HEK293 (cell line): Measurements from ENCODE around the gene ARMC7.

ENCODE experiments used
- CTCF ChIA-PET: fragments of 350-600 bp; formaldehyde crosslinking; extraction: SDS; loops from one replicate; lab custom pipeline; 2021; ENCODE audit warnings: antibody characterized with exemption; lab: Yijun Ruan, JAX
- POLR2A ChIA-PET: fragments of 300-600 bp; formaldehyde crosslinking; extraction: SDS; loops from one replicate; lab custom pipeline; 2020; ENCODE audit warnings: antibody characterized with exemption, inconsistent platforms; lab: Yijun Ruan, JAX
- H3K27ac ChIP-seq: fragments of 200-500 bp; sonication (Bioruptor generic); 2 replicates; pipeline ENCODE4 v1.5.1; 2014; ENCODE audit warnings: low read depth, low read length, control low read depth, inconsistent platforms; ENCODE audit errors: extremely low read depth
- H3K36me3 ChIP-seq, 2 experiments: fragments of 200-500 bp in 1 of 2; sonication (Bioruptor generic) in 1 of 2; 1 replicate in 1 of 2; 2 replicates in 1 of 2; pipeline ENCODE4 v1.5.1; 2014 to 2017; ENCODE audit warnings: inconsistent platforms in 2 of 2, low read length in 2 of 2; ENCODE audit not compliant: control insufficient read depth in 2 of 2, insufficient read depth in 1 of 2
- H3K4me1 ChIP-seq: fragments of 200-500 bp; sonication (Bioruptor generic); 2 replicates; pipeline ENCODE4 v1.5.1; 2014; ENCODE audit warnings: mild to moderate bottlenecking, low read length, inconsistent platforms; ENCODE audit not compliant: control insufficient read depth, insufficient read depth
- H3K4me3 ChIP-seq: 2 replicates; pipeline ENCODE4 v1.5.1; 2011; ENCODE audit warnings: low read depth, mild to moderate bottlenecking, control low read depth, low read length, moderate library complexity
- H3K9me3 ChIP-seq: fragments of 200-500 bp; sonication (Bioruptor generic); 2 replicates; pipeline ENCODE4 v1.5.1; 2014; ENCODE audit warnings: low read depth, low read length, inconsistent platforms; ENCODE audit not compliant: control insufficient read depth, insufficient read depth
- GLIS1 ChIP-seq: fragments of 450-650 bp; formaldehyde crosslinking; IDR thresholded peaks from 2 replicates; pipeline ENCODE4 v1.5.1; 2016; ENCODE audit warnings: missing biosample characterization, missing genetic modification characterization
- KLF16 ChIP-seq: fragments of 450-650 bp; formaldehyde crosslinking; IDR thresholded peaks from 2 replicates; pipeline ENCODE4 v1.5.1; 2017; ENCODE audit warnings: missing biosample characterization, missing genetic modification characterization
- SCRT2 ChIP-seq: fragments of 450-650 bp; formaldehyde crosslinking; IDR thresholded peaks from 2 replicates; pipeline ENCODE4 v1.5.1; 2016; ENCODE audit warnings: missing biosample characterization, missing genetic modification characterization
- SP2 ChIP-seq: fragments of 450-650 bp; formaldehyde crosslinking; IDR thresholded peaks from 2 replicates; pipeline ENCODE4 v1.5.1; 2016; ENCODE audit warnings: missing biosample characterization, missing genetic modification characterization
- SP3 ChIP-seq: fragments of 450-650 bp; formaldehyde crosslinking; IDR thresholded peaks from 2 replicates; pipeline ENCODE4 v1.5.1; 2016; ENCODE audit warnings: missing biosample characterization, missing genetic modification characterization
- TCF7L2 ChIP-seq: IDR thresholded peaks from 2 replicates; pipeline ENCODE4 v1.6.1; 2011; ENCODE audit warnings: low read depth, mild to moderate bottlenecking, inconsistent platforms, low read length, moderate library complexity, borderline replicate concordance
- YY2 ChIP-seq: fragments of 450-650 bp; formaldehyde crosslinking; IDR thresholded peaks from 2 replicates; pipeline ENCODE4 v1.5.1; 2016; ENCODE audit warnings: missing biosample characterization, missing genetic modification characterization
- ZFP3 ChIP-seq: fragments of 450-650 bp; formaldehyde crosslinking; IDR thresholded peaks from 2 replicates; pipeline ENCODE4 v1.5.1; 2016; ENCODE audit warnings: low read depth, missing biosample characterization, missing genetic modification characterization
- ZFP41 ChIP-seq: fragments of 450-650 bp; formaldehyde crosslinking; IDR thresholded peaks from 2 replicates; pipeline ENCODE4 v1.5.1; 2016; ENCODE audit warnings: missing biosample characterization, missing genetic modification characterization, borderline replicate concordance
- ZNF114 ChIP-seq: fragments of 450-650 bp; formaldehyde crosslinking; IDR thresholded peaks from 2 replicates; pipeline ENCODE4 v1.5.0; 2017; ENCODE audit warnings: missing biosample characterization, missing genetic modification characterization
- ZNF202 ChIP-seq: fragments of 450-650 bp; formaldehyde crosslinking; IDR thresholded peaks from 2 replicates; pipeline ENCODE4 v1.5.1; 2016; ENCODE audit warnings: missing biosample characterization, missing genetic modification characterization, borderline replicate concordance
- ZNF302 ChIP-seq: fragments of 450-650 bp; formaldehyde crosslinking; IDR thresholded peaks from 2 replicates; pipeline ENCODE4 v1.5.1; 2016; ENCODE audit warnings: missing biosample characterization, missing genetic modification characterization, low read depth
- ZNF324 ChIP-seq: fragments of 450-650 bp; formaldehyde crosslinking; IDR thresholded peaks from 2 replicates; pipeline ENCODE4 v1.5.1; 2016; ENCODE audit warnings: missing biosample characterization, missing genetic modification characterization
- ZNF544 ChIP-seq: fragments of 450-650 bp; formaldehyde crosslinking; IDR thresholded peaks from 2 replicates; pipeline ENCODE4 v1.5.0; 2017; ENCODE audit warnings: missing biosample characterization, missing genetic modification characterization
- ZNF791 ChIP-seq: fragments of 450-650 bp; formaldehyde crosslinking; IDR thresholded peaks from 2 replicates; pipeline ENCODE4 v1.5.1; 2016; ENCODE audit warnings: missing biosample characterization, missing genetic modification characterization
- ZSCAN23 ChIP-seq: fragments of 450-650 bp; formaldehyde crosslinking; IDR thresholded peaks from 2 replicates; pipeline ENCODE4 v1.5.1; 2016; ENCODE audit warnings: missing biosample characterization, missing genetic modification characterization
- TF ChIP-seq, protein P1 (sequence below): fragments of 450-650 bp; formaldehyde crosslinking; IDR thresholded peaks from 2 replicates; pipeline ENCODE4 v1.5.1; 2016; ENCODE audit warnings: missing biosample characterization, missing genetic modification characterization
- TF ChIP-seq, protein P2 (sequence below): fragments of 450-650 bp; formaldehyde crosslinking; IDR thresholded peaks from 2 replicates; pipeline ENCODE4 v1.5.1; 2017; ENCODE audit warnings: missing biosample characterization, missing genetic modification characterization
- TF ChIP-seq, protein P3 (sequence below): fragments of 450-650 bp; formaldehyde crosslinking; IDR thresholded peaks from 2 replicates; pipeline ENCODE4 v1.5.1; 2017; ENCODE audit warnings: missing biosample characterization, missing genetic modification characterization
- TF ChIP-seq, protein P4 (sequence below): fragments of 450-650 bp; formaldehyde crosslinking; IDR thresholded peaks from 2 replicates; pipeline ENCODE4 v1.5.1; 2016; ENCODE audit warnings: missing biosample characterization, missing genetic modification characterization, borderline replicate concordance
- TF ChIP-seq, protein P5 (sequence below): fragments of 450-650 bp; formaldehyde crosslinking; IDR thresholded peaks from 2 replicates; pipeline ENCODE4 v1.5.1; 2017; ENCODE audit warnings: missing biosample characterization, mild to moderate bottlenecking, missing genetic modification characterization, moderate library complexity

Gene ARMC7

DNA sequence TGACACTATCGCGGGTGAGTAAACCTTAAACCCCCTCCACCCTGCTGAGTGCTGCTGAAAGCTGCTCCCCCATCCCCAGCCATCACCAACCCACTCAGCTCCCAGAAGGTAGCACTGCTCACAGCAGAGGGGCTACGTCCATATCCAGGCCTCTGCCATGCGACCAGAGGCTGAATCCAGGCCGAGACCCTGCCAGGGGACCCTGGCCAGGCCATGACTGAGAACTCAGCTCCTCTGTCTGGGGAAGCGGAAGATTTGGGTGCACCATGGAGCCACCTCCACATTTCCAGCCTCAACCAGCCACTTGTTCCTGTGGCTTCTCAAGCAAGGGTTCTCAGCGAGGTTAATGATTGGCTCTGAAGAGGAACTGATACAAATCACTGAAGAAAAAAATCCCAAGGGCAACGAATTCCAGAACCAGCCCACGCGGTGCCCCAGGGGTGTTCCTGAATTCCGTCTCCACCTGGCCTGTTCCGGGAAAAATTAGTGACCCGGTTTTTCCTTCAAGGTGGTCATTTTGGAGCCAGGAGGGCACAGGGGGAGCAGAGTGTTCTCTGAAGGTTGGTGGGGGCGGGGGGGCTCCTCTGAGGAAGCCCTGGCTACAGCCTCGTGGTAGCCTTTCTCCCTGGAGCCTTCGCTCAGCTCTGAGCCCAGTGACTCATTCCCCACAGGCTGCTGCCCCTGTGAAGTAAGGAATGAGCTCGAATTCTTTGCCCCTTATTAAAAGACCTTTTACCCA, 31.3 kb upstream of the ARMC7 start (continued):
- TF ChIP-seq, protein P1, sequence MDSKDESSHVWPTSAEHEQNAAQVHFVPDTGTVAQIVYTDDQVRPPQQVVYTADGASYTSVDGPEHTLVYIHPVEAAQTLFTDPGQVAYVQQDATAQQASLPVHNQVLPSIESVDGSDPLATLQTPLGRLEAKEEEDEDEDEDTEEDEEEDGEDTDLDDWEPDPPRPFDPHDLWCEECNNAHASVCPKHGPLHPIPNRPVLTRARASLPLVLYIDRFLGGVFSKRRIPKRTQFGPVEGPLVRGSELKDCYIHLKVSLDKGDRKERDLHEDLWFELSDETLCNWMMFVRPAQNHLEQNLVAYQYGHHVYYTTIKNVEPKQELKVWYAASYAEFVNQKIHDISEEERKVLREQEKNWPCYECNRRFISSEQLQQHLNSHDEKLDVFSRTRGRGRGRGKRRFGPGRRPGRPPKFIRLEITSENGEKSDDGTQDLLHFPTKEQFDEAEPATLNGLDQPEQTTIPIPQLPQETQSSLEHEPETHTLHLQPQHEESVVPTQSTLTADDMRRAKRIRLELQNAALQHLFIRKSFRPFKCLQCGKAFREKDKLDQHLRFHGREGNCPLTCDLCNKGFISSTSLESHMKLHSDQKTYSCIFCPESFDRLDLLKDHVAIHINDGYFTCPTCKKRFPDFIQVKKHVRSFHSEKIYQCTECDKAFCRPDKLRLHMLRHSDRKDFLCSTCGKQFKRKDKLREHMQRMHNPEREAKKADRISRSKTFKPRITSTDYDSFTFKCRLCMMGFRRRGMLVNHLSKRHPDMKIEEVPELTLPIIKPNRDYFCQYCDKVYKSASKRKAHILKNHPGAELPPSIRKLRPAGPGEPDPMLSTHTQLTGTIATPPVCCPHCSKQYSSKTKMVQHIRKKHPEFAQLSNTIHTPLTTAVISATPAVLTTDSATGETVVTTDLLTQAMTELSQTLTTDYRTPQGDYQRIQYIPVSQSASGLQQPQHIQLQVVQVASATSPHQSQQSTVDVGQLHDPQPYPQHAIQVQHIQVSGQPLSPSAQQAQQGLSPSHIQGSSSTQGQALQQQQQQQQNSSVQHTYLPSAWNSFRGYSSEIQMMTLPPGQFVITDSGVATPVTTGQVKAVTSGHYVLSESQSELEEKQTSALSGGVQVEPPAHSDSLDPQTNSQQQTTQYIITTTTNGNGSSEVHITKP (tag by site-specific recombination), result peak; percentile 24; the same call in 1 of the 2 replicates
- TF ChIP-seq, all 188 proteins: peak for 5

DNA sequence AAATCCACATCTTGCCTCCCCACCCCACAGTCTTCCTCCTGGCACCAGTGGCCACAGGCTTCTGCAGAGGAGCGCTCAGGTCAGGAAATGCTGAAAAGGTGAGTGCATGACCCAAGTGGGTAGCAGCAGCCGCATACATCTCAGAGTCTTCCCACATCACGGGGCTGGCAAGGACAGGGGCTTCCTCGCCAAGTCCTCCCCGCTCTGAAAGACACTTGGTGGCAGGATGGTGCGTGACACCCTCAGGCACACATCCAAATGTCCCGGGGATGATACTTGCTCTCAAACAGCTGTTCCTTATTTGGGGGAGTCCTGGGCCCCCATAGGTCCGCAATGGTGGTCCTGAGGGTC, 30.8 kb upstream of the ARMC7 start:
- TF ChIP-seq ZSCAN23 (tag by site-specific recombination) (no peak), SP3 (tag by site-specific recombination) (no peak), ZNF302 (tag by site-specific recombination) (no peak), ZNF791 (tag by site-specific recombination) (no peak), ZNF202 (tag by site-specific recombination) (no peak), ZFP41 (no peak), ZNF114 (tag by site-specific recombination) (no peak), KLF16 (tag by site-specific recombination) (no peak), SCRT2 (tag by site-specific recombination) (no peak), SP2 (no peak), ZFP3 (no peak), TCF7L2 (no peak), GLIS1 (no peak), ZNF544 (no peak), YY2 (tag by site-specific recombination) (no peak), ZNF324 (tag by site-specific recombination) (no peak)
- TF ChIP-seq, protein P2, sequence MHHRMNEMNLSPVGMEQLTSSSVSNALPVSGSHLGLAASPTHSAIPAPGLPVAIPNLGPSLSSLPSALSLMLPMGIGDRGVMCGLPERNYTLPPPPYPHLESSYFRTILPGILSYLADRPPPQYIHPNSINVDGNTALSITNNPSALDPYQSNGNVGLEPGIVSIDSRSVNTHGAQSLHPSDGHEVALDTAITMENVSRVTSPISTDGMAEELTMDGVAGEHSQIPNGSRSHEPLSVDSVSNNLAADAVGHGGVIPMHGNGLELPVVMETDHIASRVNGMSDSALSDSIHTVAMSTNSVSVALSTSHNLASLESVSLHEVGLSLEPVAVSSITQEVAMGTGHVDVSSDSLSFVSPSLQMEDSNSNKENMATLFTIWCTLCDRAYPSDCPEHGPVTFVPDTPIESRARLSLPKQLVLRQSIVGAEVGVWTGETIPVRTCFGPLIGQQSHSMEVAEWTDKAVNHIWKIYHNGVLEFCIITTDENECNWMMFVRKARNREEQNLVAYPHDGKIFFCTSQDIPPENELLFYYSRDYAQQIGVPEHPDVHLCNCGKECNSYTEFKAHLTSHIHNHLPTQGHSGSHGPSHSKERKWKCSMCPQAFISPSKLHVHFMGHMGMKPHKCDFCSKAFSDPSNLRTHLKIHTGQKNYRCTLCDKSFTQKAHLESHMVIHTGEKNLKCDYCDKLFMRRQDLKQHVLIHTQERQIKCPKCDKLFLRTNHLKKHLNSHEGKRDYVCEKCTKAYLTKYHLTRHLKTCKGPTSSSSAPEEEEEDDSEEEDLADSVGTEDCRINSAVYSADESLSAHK (tag by site-specific recombination), result no peak
- TF ChIP-seq, protein P3, sequence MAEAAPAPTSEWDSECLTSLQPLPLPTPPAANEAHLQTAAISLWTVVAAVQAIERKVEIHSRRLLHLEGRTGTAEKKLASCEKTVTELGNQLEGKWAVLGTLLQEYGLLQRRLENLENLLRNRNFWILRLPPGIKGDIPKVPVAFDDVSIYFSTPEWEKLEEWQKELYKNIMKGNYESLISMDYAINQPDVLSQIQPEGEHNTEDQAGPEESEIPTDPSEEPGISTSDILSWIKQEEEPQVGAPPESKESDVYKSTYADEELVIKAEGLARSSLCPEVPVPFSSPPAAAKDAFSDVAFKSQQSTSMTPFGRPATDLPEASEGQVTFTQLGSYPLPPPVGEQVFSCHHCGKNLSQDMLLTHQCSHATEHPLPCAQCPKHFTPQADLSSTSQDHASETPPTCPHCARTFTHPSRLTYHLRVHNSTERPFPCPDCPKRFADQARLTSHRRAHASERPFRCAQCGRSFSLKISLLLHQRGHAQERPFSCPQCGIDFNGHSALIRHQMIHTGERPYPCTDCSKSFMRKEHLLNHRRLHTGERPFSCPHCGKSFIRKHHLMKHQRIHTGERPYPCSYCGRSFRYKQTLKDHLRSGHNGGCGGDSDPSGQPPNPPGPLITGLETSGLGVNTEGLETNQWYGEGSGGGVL (tag by site-specific recombination), result no peak
- TF ChIP-seq, protein P4, sequence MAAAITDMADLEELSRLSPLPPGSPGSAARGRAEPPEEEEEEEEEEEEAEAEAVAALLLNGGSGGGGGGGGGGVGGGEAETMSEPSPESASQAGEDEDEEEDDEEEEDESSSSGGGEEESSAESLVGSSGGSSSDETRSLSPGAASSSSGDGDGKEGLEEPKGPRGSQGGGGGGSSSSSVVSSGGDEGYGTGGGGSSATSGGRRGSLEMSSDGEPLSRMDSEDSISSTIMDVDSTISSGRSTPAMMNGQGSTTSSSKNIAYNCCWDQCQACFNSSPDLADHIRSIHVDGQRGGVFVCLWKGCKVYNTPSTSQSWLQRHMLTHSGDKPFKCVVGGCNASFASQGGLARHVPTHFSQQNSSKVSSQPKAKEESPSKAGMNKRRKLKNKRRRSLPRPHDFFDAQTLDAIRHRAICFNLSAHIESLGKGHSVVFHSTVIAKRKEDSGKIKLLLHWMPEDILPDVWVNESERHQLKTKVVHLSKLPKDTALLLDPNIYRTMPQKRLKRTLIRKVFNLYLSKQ (tag by site-specific recombination), result no peak
- TF ChIP-seq, protein P5, sequence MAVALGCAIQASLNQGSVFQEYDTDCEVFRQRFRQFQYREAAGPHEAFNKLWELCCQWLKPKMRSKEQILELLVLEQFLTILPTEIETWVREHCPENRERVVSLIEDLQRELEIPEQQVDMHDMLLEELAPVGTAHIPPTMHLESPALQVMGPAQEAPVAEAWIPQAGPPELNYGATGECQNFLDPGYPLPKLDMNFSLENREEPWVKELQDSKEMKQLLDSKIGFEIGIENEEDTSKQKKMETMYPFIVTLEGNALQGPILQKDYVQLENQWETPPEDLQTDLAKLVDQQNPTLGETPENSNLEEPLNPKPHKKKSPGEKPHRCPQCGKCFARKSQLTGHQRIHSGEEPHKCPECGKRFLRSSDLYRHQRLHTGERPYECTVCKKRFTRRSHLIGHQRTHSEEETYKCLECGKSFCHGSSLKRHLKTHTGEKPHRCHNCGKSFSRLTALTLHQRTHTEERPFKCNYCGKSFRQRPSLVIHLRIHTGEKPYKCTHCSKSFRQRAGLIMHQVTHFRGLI (tag by site-specific recombination), result no peak
- H3K27ac ChIP-seq, result no peak overlapping the region
- POLR2A ChIA-PET, result no interaction called here

More for the DNA sequence above, 30.8 kb upstream of the ARMC7 start:
- no peaks in the 10 kb centered on the region for H3K36me3 ChIP-seq
- no peaks in the 10 kb centered on the region for H3K9me3 ChIP-seq
- H3K4me1 ChIP-seq, result peaks cover 2% of the 10 kb centered on the region; the same call in 1 of the 2 replicates
- H3K4me3 ChIP-seq, result no peak overlapping the region
- CTCF ChIA-PET, result interaction anchor here (1.3 to 1.6 kb wide), 3 partner anchors 19 to 31 kb away, joined by 3 to 8 read pairs (median 8); partner anchors contain the start of gene ARMC7
